GM12878 (cell line): Measurements from ENCODE around the gene PBRM1. TPM values are rescaled to one million over a fixed set of nuclear protein-coding genes. Genes with fewer than 3 reads are reported as not detected.
A peak's percentile ranks its signal among the peaks of the same experiment; 100 is the strongest.

ENCODE experiments used
- BACH1 ChIP-seq: fragments of 450-650 bp; IDR thresholded peaks from 2 replicates; pipeline ENCODE4 v1.6.1; 2017; ENCODE audit warnings: mild to moderate bottlenecking, borderline replicate concordance
- BRCA1 ChIP-seq: IDR thresholded peaks from 2 replicates; pipeline ENCODE4 v1.6.1; 2011; ENCODE audit warnings: low read depth, low read length, improper control_type of control experiment
- EZH2 ChIP-seq: IDR thresholded peaks from 2 replicates; pipeline ENCODE4 v1.6.1; 2012; ENCODE audit warnings: low read depth, mild to moderate bottlenecking, control low read depth, inconsistent platforms, low read length, borderline replicate concordance; ENCODE audit not compliant: control insufficient read depth
- FOXM1 ChIP-seq: IDR thresholded peaks from 2 replicates; pipeline ENCODE4 v1.6.1; 2012; ENCODE audit warnings: low read depth, mild to moderate bottlenecking, inconsistent platforms, low read length, moderate library complexity
- HDAC6 ChIP-seq: fragments of 200-600 bp; sonication (generic); IDR thresholded peaks from one replicate; pipeline ENCODE4 v1.8.0; 2017; ENCODE audit warnings: antibody characterized with exemption; ENCODE audit not compliant: unreplicated experiment
- HDGF ChIP-seq: fragments of 450-650 bp; IDR thresholded peaks from 2 replicates; pipeline ENCODE4 v1.6.1; 2016; ENCODE audit warnings: antibody characterized with exemption
- IKZF1 ChIP-seq: fragments of 450-650 bp; conservative IDR thresholded peaks from 2 replicates; pipeline ENCODE4 v1.6.1; 2017; ENCODE audit warnings: antibody characterized with exemption, mild to moderate bottlenecking
- IRF3 ChIP-seq: fragments of 450-650 bp; IDR thresholded peaks from 2 replicates; pipeline ENCODE4 v1.6.1; 2014; ENCODE audit warnings: mild to moderate bottlenecking
- IRF4 ChIP-seq: IDR thresholded peaks from 2 replicates; pipeline ENCODE4 v1.6.1; 2011; ENCODE audit warnings: low read depth, low read length
- MYC ChIP-seq: IDR thresholded peaks from 2 replicates; pipeline ENCODE4 v1.6.1; 2011; ENCODE audit warnings: mild to moderate bottlenecking, low read length, moderate library complexity, inconsistent platforms; ENCODE audit not compliant: insufficient read depth, insufficient replicate concordance, insufficient read length, severe bottlenecking
- NFYA ChIP-seq: IDR thresholded peaks from 2 replicates; pipeline ENCODE4 v1.6.1; 2011; ENCODE audit warnings: low read depth, mild to moderate bottlenecking, low read length, improper control_type of control experiment, borderline replicate concordance
- NR2F1 ChIP-seq: fragments of 450-650 bp; conservative IDR thresholded peaks from 2 replicates; pipeline ENCODE4 v1.6.1; 2017; ENCODE audit warnings: mild to moderate bottlenecking
- PML ChIP-seq: IDR thresholded peaks from 2 replicates; pipeline ENCODE4 v1.6.1; 2012; ENCODE audit warnings: low read length, inconsistent platforms
- RELA ChIP-seq: fragments of 450-650 bp; IDR thresholded peaks from 2 replicates; pipeline ENCODE4 v1.8.0; 2014; ENCODE audit warnings: borderline replicate concordance; ENCODE audit not compliant: partially characterized antibody
- RELB ChIP-seq: fragments of 450-650 bp; IDR thresholded peaks from 2 replicates; pipeline ENCODE4 v1.6.1; 2017; ENCODE audit warnings: low read depth, mild to moderate bottlenecking, moderate library complexity
- REST ChIP-seq: IDR thresholded peaks from 2 replicates; pipeline ENCODE4 v1.6.1; 2012; ENCODE audit warnings: mild to moderate bottlenecking, low read depth, low read length
- RUNX3 ChIP-seq: IDR thresholded peaks from 2 replicates; pipeline ENCODE4 v1.6.1; 2012; ENCODE audit warnings: low read length, inconsistent platforms
- SUZ12 ChIP-seq: fragments of 200-600 bp; sonication (generic); IDR thresholded peaks from one replicate; pipeline ENCODE4 v1.6.1; 2018; ENCODE audit warnings: antibody characterized with exemption, mild to moderate bottlenecking; ENCODE audit not compliant: unreplicated experiment
- polyA plus RNA-seq, 11 experiments: library from polyadenylated mRNA; depleted of rRNA in 4 of 11; unstranded in 6 of 11; stranded (reverse) in 5 of 11; fragments of >200 nt; fragmentation: Nextera tagmentation in 4 of 11; fragmentation: Illumina TruSeq in 1 of 11; extraction: Ambion mirVana in 4 of 11; extraction: Trizol in 1 of 11; gene quantifications; 1 replicate in 1 of 11; 2 replicates in 10 of 11; pipeline versions ENCODE4 v1.2.1 to v1.2.3, GENCODE V29; 2011 to 2016; ENCODE audit warnings: inconsistent platforms in 2 of 11, missing spikeins in 2 of 11, low read depth in 1 of 11
- total RNA-seq, 4 experiments: library from RNA; depleted of rRNA in 3 of 4; stranded (reverse); fragments of >200 nt in 3 of 4; fragmentation: Illumina TruSeq in 1 of 4; extraction: Trizol in 1 of 4; gene quantifications; 2 replicates each; pipeline versions ENCODE4 v1.2.1 to v1.2.3, GENCODE V29; 2013 to 2021
- TF ChIP-seq, protein P1 (sequence below): fragments of 150-350 bp; IDR thresholded peaks from 2 replicates; pipeline ENCODE4 v1.6.1; 2014; ENCODE audit warnings: mild to moderate bottlenecking, low read depth, low read length
- TF ChIP-seq, protein P2 (sequence below): fragments of 450-650 bp; IDR thresholded peaks from 2 replicates; pipeline ENCODE4 v1.6.1; 2017; ENCODE audit warnings: mild to moderate bottlenecking
- TF ChIP-seq, protein P3 (sequence below): IDR thresholded peaks from 2 replicates; pipeline ENCODE4 v1.6.1; 2012; ENCODE audit warnings: low read depth, low read length, improper control_type of control experiment

PBRM1 gene
- total and polyA plus RNA-seq, 10 of the 15 experiments (the other 5 are each of a cell fraction or from before 2014, with no cell fraction given), result 8.9 to 88.9 (median 39.3) TPM

GRCh38 chr3:52682016-52682415 is 3.7 kb downstream of the PBRM1 start (continued):
- peak; percentile 65; the same call in 1 of the 2 replicates for TF ChIP-seq RELB
- no peak for TF ChIP-seq HDAC6
- peak; percentile 47; the same call in 1 of the 2 replicates for TF ChIP-seq FOXM1
- peak; percentile 62 for TF ChIP-seq IKZF1
- no peak for TF ChIP-seq SUZ12
- no peak for TF ChIP-seq BRCA1
- no peak for TF ChIP-seq EZH2
- TF ChIP-seq RUNX3, result peak; percentile 62; the same call in 1 of the 2 replicates
- TF ChIP-seq IRF3, result no peak
- TF ChIP-seq IRF4, result peak; percentile 69; the same call in 1 of the 2 replicates
- TF ChIP-seq HDGF, result no peak
- no peak for TF ChIP-seq NFYA
- no peak for TF ChIP-seq BACH1
- no peak for TF ChIP-seq MYC
- TF ChIP-seq, protein P1, sequence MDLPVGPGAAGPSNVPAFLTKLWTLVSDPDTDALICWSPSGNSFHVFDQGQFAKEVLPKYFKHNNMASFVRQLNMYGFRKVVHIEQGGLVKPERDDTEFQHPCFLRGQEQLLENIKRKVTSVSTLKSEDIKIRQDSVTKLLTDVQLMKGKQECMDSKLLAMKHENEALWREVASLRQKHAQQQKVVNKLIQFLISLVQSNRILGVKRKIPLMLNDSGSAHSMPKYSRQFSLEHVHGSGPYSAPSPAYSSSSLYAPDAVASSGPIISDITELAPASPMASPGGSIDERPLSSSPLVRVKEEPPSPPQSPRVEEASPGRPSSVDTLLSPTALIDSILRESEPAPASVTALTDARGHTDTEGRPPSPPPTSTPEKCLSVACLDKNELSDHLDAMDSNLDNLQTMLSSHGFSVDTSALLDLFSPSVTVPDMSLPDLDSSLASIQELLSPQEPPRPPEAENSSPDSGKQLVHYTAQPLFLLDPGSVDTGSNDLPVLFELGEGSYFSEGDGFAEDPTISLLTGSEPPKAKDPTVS, result no peak
- no peak for TF ChIP-seq REST
- TF ChIP-seq, protein P2, sequence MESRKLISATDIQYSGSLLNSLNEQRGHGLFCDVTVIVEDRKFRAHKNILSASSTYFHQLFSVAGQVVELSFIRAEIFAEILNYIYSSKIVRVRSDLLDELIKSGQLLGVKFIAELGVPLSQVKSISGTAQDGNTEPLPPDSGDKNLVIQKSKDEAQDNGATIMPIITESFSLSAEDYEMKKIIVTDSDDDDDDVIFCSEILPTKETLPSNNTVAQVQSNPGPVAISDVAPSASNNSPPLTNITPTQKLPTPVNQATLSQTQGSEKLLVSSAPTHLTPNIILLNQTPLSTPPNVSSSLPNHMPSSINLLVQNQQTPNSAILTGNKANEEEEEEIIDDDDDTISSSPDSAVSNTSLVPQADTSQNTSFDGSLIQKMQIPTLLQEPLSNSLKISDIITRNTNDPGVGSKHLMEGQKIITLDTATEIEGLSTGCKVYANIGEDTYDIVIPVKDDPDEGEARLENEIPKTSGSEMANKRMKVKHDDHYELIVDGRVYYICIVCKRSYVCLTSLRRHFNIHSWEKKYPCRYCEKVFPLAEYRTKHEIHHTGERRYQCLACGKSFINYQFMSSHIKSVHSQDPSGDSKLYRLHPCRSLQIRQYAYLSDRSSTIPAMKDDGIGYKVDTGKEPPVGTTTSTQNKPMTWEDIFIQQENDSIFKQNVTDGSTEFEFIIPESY, result no peak
- TF ChIP-seq, protein P3, sequence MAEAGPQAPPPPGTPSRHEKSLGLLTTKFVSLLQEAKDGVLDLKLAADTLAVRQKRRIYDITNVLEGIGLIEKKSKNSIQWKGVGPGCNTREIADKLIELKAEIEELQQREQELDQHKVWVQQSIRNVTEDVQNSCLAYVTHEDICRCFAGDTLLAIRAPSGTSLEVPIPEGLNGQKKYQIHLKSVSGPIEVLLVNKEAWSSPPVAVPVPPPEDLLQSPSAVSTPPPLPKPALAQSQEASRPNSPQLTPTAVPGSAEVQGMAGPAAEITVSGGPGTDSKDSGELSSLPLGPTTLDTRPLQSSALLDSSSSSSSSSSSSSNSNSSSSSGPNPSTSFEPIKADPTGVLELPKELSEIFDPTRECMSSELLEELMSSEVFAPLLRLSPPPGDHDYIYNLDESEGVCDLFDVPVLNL, result no peak
- TF ChIP-seq RELA, result no peak
- TF ChIP-seq NR2F1, result no peak
- TF ChIP-seq PML, result no peak
